WTC11 (cell line): ENCODE measurements around the gene CERS5.

Experiments used
- CBFB ChIP-seq: sonication (generic); formaldehyde crosslinking; IDR thresholded peaks from 2 replicates; pipeline ENCODE4 v1.8.1; 2022; ENCODE audit warnings: mild to moderate bottlenecking, low read depth, missing genetic modification reagents
- FOXJ3 ChIP-seq: sonication (generic); formaldehyde crosslinking; IDR thresholded peaks from 2 replicates; pipeline ENCODE4 v1.9.0; 2021; ENCODE audit warnings: missing genetic modification reagents, mild to moderate bottlenecking, borderline replicate concordance
- FOXP1 ChIP-seq: sonication (generic); formaldehyde crosslinking; IDR thresholded peaks from 2 replicates; pipeline ENCODE4 v1.8.0; 2022; ENCODE audit warnings: missing genetic modification reagents, mild to moderate bottlenecking, moderate library complexity, borderline replicate concordance
- GRHL2 ChIP-seq: fragments of 250-450 bp; sonication (Bioruptor Pico); IDR thresholded peaks from 2 replicates; pipeline ENCODE4 v1.8.0; 2022; ENCODE audit warnings: mild to moderate bottlenecking, moderate library complexity; ENCODE audit not compliant: insufficient replicate concordance, severe bottlenecking
- RORB ChIP-seq: fragments of 250-450 bp; sonication (Bioruptor Pico); IDR thresholded peaks from 2 replicates; pipeline ENCODE4 v1.9.0; 2021; ENCODE audit warnings: mild to moderate bottlenecking
- SMAD4 ChIP-seq: sonication (generic); formaldehyde crosslinking; IDR thresholded peaks from 2 replicates; pipeline ENCODE4 v1.8.0; 2022; ENCODE audit warnings: mild to moderate bottlenecking, missing genetic modification reagents
- TF ChIP-seq, protein P1 (sequence below): fragments of 200-600 bp; IDR thresholded peaks from 2 replicates; pipeline ENCODE4 v1.8.0; 2022; ENCODE audit warnings: antibody characterized with exemption
- TF ChIP-seq, protein P2 (sequence below): sonication (generic); formaldehyde crosslinking; IDR thresholded peaks from 2 replicates; pipeline ENCODE4 v1.8.0; 2022; ENCODE audit warnings: mild to moderate bottlenecking, missing genetic modification reagents
- TF ChIP-seq, protein P3 (sequence below): sonication (generic); formaldehyde crosslinking; IDR thresholded peaks from 2 replicates; pipeline ENCODE4 v1.8.1; 2023; ENCODE audit warnings: mild to moderate bottlenecking, missing genetic modification reagents, moderate library complexity
- TF ChIP-seq, protein P4 (sequence below): sonication (generic); formaldehyde crosslinking; IDR thresholded peaks from 2 replicates; pipeline ENCODE4 v1.8.1; 2023; ENCODE audit warnings: mild to moderate bottlenecking, missing genetic modification reagents, moderate library complexity
- TF ChIP-seq, protein P5 (sequence below): sonication (generic); formaldehyde crosslinking; IDR thresholded peaks from 2 replicates; pipeline ENCODE4 v1.8.1; 2022; ENCODE audit warnings: low read depth, mild to moderate bottlenecking, moderate library complexity, missing genetic modification reagents, borderline replicate concordance
- TF ChIP-seq, protein P6 (sequence below): sonication (generic); formaldehyde crosslinking; IDR thresholded peaks from 2 replicates; pipeline ENCODE4 v1.8.1; 2022; ENCODE audit warnings: mild to moderate bottlenecking, missing genetic modification reagents, moderate library complexity, borderline replicate concordance
- TF ChIP-seq, protein P7 (sequence below): sonication (generic); formaldehyde crosslinking; IDR thresholded peaks from 2 replicates; pipeline ENCODE4 v1.8.0; 2022; ENCODE audit warnings: missing genetic modification reagents
- TF ChIP-seq, protein P8 (sequence below): sonication (generic); formaldehyde crosslinking; IDR thresholded peaks from 2 replicates; pipeline ENCODE4 v1.8.0; 2022; ENCODE audit warnings: mild to moderate bottlenecking, missing genetic modification reagents

DNA sequence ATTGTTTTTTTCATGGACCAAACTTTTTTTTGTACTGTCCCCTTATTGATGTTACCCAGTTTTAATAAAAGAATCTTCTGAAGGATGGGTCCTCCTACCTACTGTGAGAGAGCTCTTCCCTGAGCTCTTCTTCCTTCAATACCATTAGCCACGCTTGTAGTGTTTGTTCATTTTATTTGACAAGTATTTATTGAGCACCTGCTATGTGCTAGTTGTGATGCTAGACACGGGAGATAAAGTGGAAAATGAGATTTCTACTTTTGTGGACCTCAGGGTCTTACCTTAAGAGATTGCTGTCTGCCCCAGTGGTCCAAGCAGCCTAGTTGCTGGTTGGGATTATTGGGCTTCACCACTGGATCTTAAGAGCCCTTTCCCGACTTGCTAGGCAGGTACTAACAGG is 66.6 kb downstream of the CERS5 start:
- TF ChIP-seq, protein P1, sequence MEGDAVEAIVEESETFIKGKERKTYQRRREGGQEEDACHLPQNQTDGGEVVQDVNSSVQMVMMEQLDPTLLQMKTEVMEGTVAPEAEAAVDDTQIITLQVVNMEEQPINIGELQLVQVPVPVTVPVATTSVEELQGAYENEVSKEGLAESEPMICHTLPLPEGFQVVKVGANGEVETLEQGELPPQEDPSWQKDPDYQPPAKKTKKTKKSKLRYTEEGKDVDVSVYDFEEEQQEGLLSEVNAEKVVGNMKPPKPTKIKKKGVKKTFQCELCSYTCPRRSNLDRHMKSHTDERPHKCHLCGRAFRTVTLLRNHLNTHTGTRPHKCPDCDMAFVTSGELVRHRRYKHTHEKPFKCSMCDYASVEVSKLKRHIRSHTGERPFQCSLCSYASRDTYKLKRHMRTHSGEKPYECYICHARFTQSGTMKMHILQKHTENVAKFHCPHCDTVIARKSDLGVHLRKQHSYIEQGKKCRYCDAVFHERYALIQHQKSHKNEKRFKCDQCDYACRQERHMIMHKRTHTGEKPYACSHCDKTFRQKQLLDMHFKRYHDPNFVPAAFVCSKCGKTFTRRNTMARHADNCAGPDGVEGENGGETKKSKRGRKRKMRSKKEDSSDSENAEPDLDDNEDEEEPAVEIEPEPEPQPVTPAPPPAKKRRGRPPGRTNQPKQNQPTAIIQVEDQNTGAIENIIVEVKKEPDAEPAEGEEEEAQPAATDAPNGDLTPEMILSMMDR, result no peak
- TF ChIP-seq, protein P2, sequence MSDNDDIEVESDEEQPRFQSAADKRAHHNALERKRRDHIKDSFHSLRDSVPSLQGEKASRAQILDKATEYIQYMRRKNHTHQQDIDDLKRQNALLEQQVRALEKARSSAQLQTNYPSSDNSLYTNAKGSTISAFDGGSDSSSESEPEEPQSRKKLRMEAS, result no peak
- TF ChIP-seq, protein P3, sequence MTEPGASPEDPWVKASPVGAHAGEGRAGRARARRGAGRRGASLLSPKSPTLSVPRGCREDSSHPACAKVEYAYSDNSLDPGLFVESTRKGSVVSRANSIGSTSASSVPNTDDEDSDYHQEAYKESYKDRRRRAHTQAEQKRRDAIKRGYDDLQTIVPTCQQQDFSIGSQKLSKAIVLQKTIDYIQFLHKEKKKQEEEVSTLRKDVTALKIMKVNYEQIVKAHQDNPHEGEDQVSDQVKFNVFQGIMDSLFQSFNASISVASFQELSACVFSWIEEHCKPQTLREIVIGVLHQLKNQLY, result no peak
- TF ChIP-seq CBFB (no peak), SMAD4 (CRISPR knock-in tag) (no peak), GRHL2 (no peak), RORB (CRISPR knock-in tag) (no peak), FOXJ3 (no peak), FOXP1 (CRISPR knock-in tag) (no peak)
- TF ChIP-seq, protein P4, sequence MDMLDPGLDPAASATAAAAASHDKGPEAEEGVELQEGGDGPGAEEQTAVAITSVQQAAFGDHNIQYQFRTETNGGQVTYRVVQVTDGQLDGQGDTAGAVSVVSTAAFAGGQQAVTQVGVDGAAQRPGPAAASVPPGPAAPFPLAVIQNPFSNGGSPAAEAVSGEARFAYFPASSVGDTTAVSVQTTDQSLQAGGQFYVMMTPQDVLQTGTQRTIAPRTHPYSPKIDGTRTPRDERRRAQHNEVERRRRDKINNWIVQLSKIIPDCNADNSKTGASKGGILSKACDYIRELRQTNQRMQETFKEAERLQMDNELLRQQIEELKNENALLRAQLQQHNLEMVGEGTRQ (CRISPR knock-in tag), result no peak
- TF ChIP-seq, protein P5, sequence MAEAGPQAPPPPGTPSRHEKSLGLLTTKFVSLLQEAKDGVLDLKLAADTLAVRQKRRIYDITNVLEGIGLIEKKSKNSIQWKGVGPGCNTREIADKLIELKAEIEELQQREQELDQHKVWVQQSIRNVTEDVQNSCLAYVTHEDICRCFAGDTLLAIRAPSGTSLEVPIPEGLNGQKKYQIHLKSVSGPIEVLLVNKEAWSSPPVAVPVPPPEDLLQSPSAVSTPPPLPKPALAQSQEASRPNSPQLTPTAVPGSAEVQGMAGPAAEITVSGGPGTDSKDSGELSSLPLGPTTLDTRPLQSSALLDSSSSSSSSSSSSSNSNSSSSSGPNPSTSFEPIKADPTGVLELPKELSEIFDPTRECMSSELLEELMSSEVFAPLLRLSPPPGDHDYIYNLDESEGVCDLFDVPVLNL (CRISPR knock-in tag), result no peak
- TF ChIP-seq, protein P6, sequence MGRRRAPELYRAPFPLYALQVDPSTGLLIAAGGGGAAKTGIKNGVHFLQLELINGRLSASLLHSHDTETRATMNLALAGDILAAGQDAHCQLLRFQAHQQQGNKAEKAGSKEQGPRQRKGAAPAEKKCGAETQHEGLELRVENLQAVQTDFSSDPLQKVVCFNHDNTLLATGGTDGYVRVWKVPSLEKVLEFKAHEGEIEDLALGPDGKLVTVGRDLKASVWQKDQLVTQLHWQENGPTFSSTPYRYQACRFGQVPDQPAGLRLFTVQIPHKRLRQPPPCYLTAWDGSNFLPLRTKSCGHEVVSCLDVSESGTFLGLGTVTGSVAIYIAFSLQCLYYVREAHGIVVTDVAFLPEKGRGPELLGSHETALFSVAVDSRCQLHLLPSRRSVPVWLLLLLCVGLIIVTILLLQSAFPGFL (CRISPR knock-in tag), result no peak
- TF ChIP-seq, protein P7, sequence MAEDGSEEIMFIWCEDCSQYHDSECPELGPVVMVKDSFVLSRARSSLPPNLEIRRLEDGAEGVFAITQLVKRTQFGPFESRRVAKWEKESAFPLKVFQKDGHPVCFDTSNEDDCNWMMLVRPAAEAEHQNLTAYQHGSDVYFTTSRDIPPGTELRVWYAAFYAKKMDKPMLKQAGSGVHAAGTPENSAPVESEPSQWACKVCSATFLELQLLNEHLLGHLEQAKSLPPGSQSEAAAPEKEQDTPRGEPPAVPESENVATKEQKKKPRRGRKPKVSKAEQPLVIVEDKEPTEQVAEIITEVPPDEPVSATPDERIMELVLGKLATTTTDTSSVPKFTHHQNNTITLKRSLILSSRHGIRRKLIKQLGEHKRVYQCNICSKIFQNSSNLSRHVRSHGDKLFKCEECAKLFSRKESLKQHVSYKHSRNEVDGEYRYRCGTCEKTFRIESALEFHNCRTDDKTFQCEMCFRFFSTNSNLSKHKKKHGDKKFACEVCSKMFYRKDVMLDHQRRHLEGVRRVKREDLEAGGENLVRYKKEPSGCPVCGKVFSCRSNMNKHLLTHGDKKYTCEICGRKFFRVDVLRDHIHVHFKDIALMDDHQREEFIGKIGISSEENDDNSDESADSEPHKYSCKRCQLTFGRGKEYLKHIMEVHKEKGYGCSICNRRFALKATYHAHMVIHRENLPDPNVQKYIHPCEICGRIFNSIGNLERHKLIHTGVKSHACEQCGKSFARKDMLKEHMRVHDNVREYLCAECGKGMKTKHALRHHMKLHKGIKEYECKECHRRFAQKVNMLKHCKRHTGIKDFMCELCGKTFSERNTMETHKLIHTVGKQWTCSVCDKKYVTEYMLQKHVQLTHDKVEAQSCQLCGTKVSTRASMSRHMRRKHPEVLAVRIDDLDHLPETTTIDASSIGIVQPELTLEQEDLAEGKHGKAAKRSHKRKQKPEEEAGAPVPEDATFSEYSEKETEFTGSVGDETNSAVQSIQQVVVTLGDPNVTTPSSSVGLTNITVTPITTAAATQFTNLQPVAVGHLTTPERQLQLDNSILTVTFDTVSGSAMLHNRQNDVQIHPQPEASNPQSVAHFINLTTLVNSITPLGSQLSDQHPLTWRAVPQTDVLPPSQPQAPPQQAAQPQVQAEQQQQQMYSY (CRISPR knock-in tag), result no peak
- TF ChIP-seq, protein P8, sequence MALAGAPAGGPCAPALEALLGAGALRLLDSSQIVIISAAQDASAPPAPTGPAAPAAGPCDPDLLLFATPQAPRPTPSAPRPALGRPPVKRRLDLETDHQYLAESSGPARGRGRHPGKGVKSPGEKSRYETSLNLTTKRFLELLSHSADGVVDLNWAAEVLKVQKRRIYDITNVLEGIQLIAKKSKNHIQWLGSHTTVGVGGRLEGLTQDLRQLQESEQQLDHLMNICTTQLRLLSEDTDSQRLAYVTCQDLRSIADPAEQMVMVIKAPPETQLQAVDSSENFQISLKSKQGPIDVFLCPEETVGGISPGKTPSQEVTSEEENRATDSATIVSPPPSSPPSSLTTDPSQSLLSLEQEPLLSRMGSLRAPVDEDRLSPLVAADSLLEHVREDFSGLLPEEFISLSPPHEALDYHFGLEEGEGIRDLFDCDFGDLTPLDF, result no peak
